GM18861 (cell line): Measurements from ENCODE around the gene OR1G1.
"Not testable (repeated sequence)": the region's sequence is repeated elsewhere in the genome, so short reads cannot be mapped to it uniquely, and the experiment has no call there.

Source experiments
- ATAC-seq: cut with Tn5 transposase; IDR thresholded peaks from one replicate; pipeline ENCODE4 v1.9.1; 2021; ENCODE audit not compliant: unreplicated experiment

The OR1G1 gene

GRCh38 chr17:3127451-3127850 lies at the start of gene OR1G1:
TSS of gene OR1G1 (minus strand) at chr17:3127551. CDS start at chr17:3127551, 0 bp downstream.
- no peak for ATAC-seq

GRCh38 chr17:3167574-3167973 lies 40.2 kb upstream of the OR1G1 start:
- no peak for ATAC-seq

DNA sequence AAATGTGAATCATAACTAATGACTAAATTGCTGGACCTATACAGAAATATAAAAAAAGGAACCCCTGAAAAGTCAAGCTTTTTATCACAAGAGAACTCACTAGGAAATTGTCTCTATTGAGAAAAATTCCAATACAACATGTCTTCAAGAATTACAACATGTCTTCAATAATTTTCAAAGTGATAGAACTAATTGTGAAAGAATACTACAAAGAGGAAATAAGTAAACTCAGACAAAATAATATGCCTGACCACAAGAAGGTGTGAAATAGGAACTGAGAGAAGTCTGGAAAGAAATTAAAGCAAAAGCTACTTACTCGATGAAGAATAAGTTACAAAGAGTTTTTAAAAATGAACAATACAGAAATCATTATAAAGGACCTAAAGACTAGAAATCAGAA lies 29.9 kb upstream of the OR1G1 start:
- ATAC-seq = no peak

DNA sequence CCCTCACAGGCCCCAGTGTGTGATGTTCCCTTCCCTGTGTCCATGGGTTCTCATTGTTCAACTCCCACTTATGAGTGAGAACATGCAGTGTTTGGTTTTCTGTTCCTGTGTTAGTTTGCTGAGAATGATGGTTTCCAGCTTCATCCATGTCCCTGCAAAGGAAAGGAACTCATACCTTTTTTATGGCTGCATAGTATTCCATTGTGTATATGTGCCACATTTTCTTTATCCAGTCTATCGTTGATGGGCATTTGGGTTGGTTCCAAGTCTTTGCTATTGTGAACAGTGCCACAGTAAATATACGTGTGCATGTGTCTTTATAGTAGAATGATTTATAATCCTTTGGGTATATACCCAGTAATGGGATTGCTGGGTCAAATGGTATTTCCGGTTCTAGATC lies 10.1 kb upstream of the OR1G1 start:
- ATAC-seq = not testable (repeated sequence)

GRCh38 chr17:3104322-3104721 lies 23.0 kb downstream of the OR1G1 start, which contains the start of gene OR1D2:
TSS of gene OR1D2 (minus strand) at chr17:3104422. CDS start at chr17:3092996, 11,426 bp downstream.
- ATAC-seq = no peak
